Kidney (tissue), 14 donors: ENCODE data around the gene TRAPPC6A. TPM values are rescaled to one million over a fixed set of nuclear protein-coding genes. Genes with fewer than 3 reads are reported as not detected.
A peak's percentile ranks its signal among the peaks of the same experiment; 100 is the strongest.

Experiments
- DNase-seq, 5 donors: peaks; one replicate each; pipeline ENCODE4 v3.0.0-alpha.2; 2013 to 2020
- FAIRE-seq: peaks from 2 replicates; lab custom pipeline; 2012; peaks lifted over from hg19 to GRCh38; lab: Jason Lieb, UNC
- H3K27ac ChIP-seq, 2 donors: one replicate each; pipeline ENCODE4 v1.7.0; 2013; ENCODE audit warnings: low read depth in 2 of 2, low read length in 2 of 2, inconsistent platforms in 1 of 2
- H3K27me3 ChIP-seq: one replicate; pipeline ENCODE4 v1.7.1; 2013; ENCODE audit warnings: low read length, inconsistent platforms; ENCODE audit not compliant: control insufficient read depth, insufficient read depth
- H3K36me3 ChIP-seq, 3 donors: one replicate each; pipeline versions ENCODE4 v1.7.0 to v1.7.1; 2013; ENCODE audit warnings: low read length in 3 of 3, control low read depth in 1 of 3, inconsistent platforms in 1 of 3; ENCODE audit not compliant: insufficient read depth in 3 of 3, control insufficient read depth in 2 of 3
- H3K4me1 ChIP-seq, 3 donors: one replicate each; pipeline versions ENCODE4 v1.7.0 to v1.7.1; 2013; ENCODE audit warnings: low read length in 3 of 3, inconsistent platforms in 1 of 3, low read depth in 1 of 3; ENCODE audit not compliant: control insufficient read depth in 2 of 3, insufficient read depth in 2 of 3
- H3K4me3 ChIP-seq, 3 donors: one replicate each; pipeline versions ENCODE4 v1.7.0 to v1.8.1; 2013; ENCODE audit warnings: low read length in 3 of 3, control low read depth in 1 of 3, inconsistent platforms in 1 of 3
- H3K9ac ChIP-seq, 3 donors: one replicate each; pipeline versions ENCODE4 v1.7.0 to v1.7.1; 2013; ENCODE audit warnings: low read length in 3 of 3, control low read depth in 1 of 3, inconsistent platforms in 1 of 3
- H3K9me3 ChIP-seq, 3 donors: one replicate each; pipeline versions ENCODE4 v1.7.0 to v1.7.1; 2013; ENCODE audit warnings: low read length in 3 of 3, control low read depth in 1 of 3, inconsistent platforms in 1 of 3; ENCODE audit not compliant: control insufficient read depth in 2 of 3, insufficient read depth in 1 of 3
- CTCF ChIP-seq: IDR thresholded peaks from 3 replicates; pipeline ENCODE4 v1.5.1; 2012; ENCODE audit warnings: mild to moderate bottlenecking, moderate library complexity, borderline replicate concordance; ENCODE audit not compliant: insufficient read depth; ENCODE audit errors: extremely low read depth
- intact Hi-C: fragments of 100-400 bp; cut with DNase I; formaldehyde crosslinking; loops from one replicate; pipeline ENCODE4 v1.11.1; 2022
- polyA plus RNA-seq: library from polyadenylated mRNA; stranded (reverse); fragments of 350-450 nt; fragmentation: Illumina TruSeq; extraction: RNeasy Lipid Tissue Mini Kit (QIAGEN cat#74804); gene quantifications from one replicate; pipeline ENCODE4 v1.2.3, GENCODE V29; 2014; ENCODE audit warnings: low read depth, low replicate concordance; ENCODE audit not compliant: insufficient read depth
- total RNA-seq: library from RNA; stranded (reverse); fragmentation: NEBNext Ultra II Directional; extraction: Animal tissue kit (Norgen Biotek cat#: 25700); gene quantifications from one replicate; pipeline ENCODE4 v1.2.1, GENCODE V29; 2021
- donor health status: control.
- donor health status: control.
- donor health status: control.
- donor health status: control.
- donor health status: control.
- donor health status: DM: yes; HTN: yes; CAD: no.
- donor health status: Normal renal cell carcinoma (clear cell type).

TRAPPC6A gene
- total and polyA plus RNA-seq, 2 donors from 2014 or later = 37.2 to 123 TPM

GRCh38 chr19:45144431-45145269, 33.4 kb downstream of the TRAPPC6A start:
- no peak for TF ChIP-seq CTCF
- no peak overlapping the region for H3K4me3 ChIP-seq
- H3K27me3 ChIP-seq = no peaks in the 10 kb centered on the region
- peaks cover 0 to 6% (median 2%) of the 10 kb centered on the region in 3 donors for H3K36me3 ChIP-seq
- H3K9ac ChIP-seq = no peak overlapping the region
- H3K4me1 ChIP-seq = no peaks in the 10 kb centered on the region
- no peak overlapping the region for H3K27ac ChIP-seq
- H3K9me3 ChIP-seq = no peaks in the 10 kb centered on the region
- FAIRE-seq (no peak), DNase-seq (peak in 1 of 5 donors; percentile 63)
- intact Hi-C loops = no loop called here

- Histone ChIP-seq H3K4me1 (no peaks in the 10 kb centered on the region), H3K27me3 (no peaks in the 10 kb centered on the region), H3K9me3 (no peaks in the 10 kb centered on the region), H3K9ac (no peak overlapping the region), H3K27ac (no peak overlapping the region), H3K36me3 (peaks cover 0 to 6% (median 2%) of the 10 kb centered on the region in 3 donors), H3K4me3 (no peak overlapping the region)
- DNase-seq (no peak), FAIRE-seq (no peak)
- intact Hi-C loops = no loop called here
- no peak for TF ChIP-seq CTCF
Observed at GRCh38 chr19:45142726-45143110, 35.3 kb downstream of the TRAPPC6A start.

- no peaks in the 10 kb centered on the region for H3K9me3 ChIP-seq
- H3K36me3 ChIP-seq = peaks cover 0 to 6% (median 2%) of the 10 kb centered on the region in 3 donors
- no peaks in the 10 kb centered on the region for H3K4me1 ChIP-seq
- H3K27me3 ChIP-seq = no peaks in the 10 kb centered on the region
- DNase-seq (peak in 1 of 5 donors; percentile 65), FAIRE-seq (no peak)
- H3K27ac ChIP-seq = no peak overlapping the region
- H3K4me3 ChIP-seq = no peak overlapping the region
- no peak overlapping the region for H3K9ac ChIP-seq
- no peak for TF ChIP-seq CTCF
- intact Hi-C loops = no loop called here
Observed at GRCh38 chr19:45142016-45142725, 35.9 kb downstream of the TRAPPC6A start.
